HG03103 (cell line): ENCODE data around the gene SRMS.

Source experiments
- ATAC-seq: cut with Tn5 transposase; IDR thresholded peaks from one replicate; pipeline ENCODE4 v1.9.1; 2021; ENCODE audit warnings: low read depth; ENCODE audit not compliant: unreplicated experiment

The SRMS gene

GRCh38 chr20:63539441-63540370, 7.8 kb downstream of the SRMS start:
- no peak for ATAC-seq

GRCh38 chr20:63539092-63539430, 8.5 kb downstream of the SRMS start:
- no peak for ATAC-seq

- no peak for ATAC-seq
These were observed 9.1 kb downstream of the SRMS start for GRCh38 chr20:63538204-63539091.

- peak; percentile 64 for ATAC-seq
These were observed 9.9 kb downstream of the SRMS start for GRCh38 chr20:63537525-63538203.

GRCh38 chr20:63536997-63537524, 10.5 kb downstream of the SRMS start, which contains the start of gene PTK6:
PTK6 (minus strand) TSS chr20:63537376; CDS start chr20:63537314, 62 bp downstream.
- ATAC-seq, result peak; percentile 6

- no peak for ATAC-seq
These were observed 11.1 kb downstream of the SRMS start for GRCh38 chr20:63536241-63536977.

GRCh38 chr20:63534831-63535651, 12.5 kb downstream of the SRMS start:
- no peak for ATAC-seq

GRCh38 chr20:63534427-63534830, 13.1 kb downstream of the SRMS start:
- ATAC-seq, result no peak

- no peak for ATAC-seq
These were observed 13.6 kb downstream of the SRMS start for GRCh38 chr20:63533871-63534393.

- ATAC-seq, result no peak
These were observed 14.2 kb downstream of the SRMS start for GRCh38 chr20:63533388-63533787.

GRCh38 chr20:63532449-63532971, 15.0 kb downstream of the SRMS start:
- no peak for ATAC-seq

GRCh38 chr20:63531686-63532448, 15.7 kb downstream of the SRMS start:
- ATAC-seq, result no peak

- no peak for ATAC-seq
These were observed 16.8 kb downstream of the SRMS start for GRCh38 chr20:63530788-63531160.

- no peak for ATAC-seq
These were observed 17.4 kb downstream of the SRMS start for GRCh38 chr20:63529861-63530787.

GRCh38 chr20:63529180-63529860, 18.2 kb downstream of the SRMS start:
- no peak for ATAC-seq

GRCh38 chr20:63527184-63527583, 20.4 kb downstream of the SRMS start:
- ATAC-seq, result no peak
